HG03108 (cell line): ENCODE results near the gene CRADD.
A peak's percentile ranks its signal among the peaks of the same experiment; 100 is the strongest.

Source experiments
- ATAC-seq: cut with Tn5 transposase; IDR thresholded peaks from one replicate; pipeline ENCODE4 v1.9.1; 2021; ENCODE audit warnings: moderate library complexity; ENCODE audit not compliant: unreplicated experiment

The CRADD gene

GRCh38 chr12:93836620-93837260 is 159.6 kb downstream of the CRADD start:
- ATAC-seq, result no peak

GRCh38 chr12:93838193-93838592 is 161.0 kb downstream of the CRADD start:
- no peak for ATAC-seq

- no peak for ATAC-seq
Observed at GRCh38 chr12:93839064-93839463, 161.9 kb downstream of the CRADD start.

GRCh38 chr12:93841671-93842070 is 164.5 kb downstream of the CRADD start:
- no peak for ATAC-seq

GRCh38 chr12:93844164-93844784 is 167.1 kb downstream of the CRADD start:
- ATAC-seq, result no peak

GRCh38 chr12:93846936-93847516 is 169.9 kb downstream of the CRADD start:
- peak; percentile 11 for ATAC-seq

GRCh38 chr12:93847517-93848474 is 170.6 kb downstream of the CRADD start:
- ATAC-seq, result peak; percentile 82

GRCh38 chr12:93848523-93849101 is 171.4 kb downstream of the CRADD start:
- ATAC-seq, result no peak

- ATAC-seq, result no peak
Observed at GRCh38 chr12:93849946-93850345, 172.8 kb downstream of the CRADD start.

- ATAC-seq, result no peak
Observed at GRCh38 chr12:93850481-93851256, 173.5 kb downstream of the CRADD start.

GRCh38 chr12:93851257-93851671 is 174.1 kb downstream of the CRADD start:
- ATAC-seq, result no peak

- no peak for ATAC-seq
Observed at GRCh38 chr12:93852173-93852591, 175.0 kb downstream of the CRADD start.

GRCh38 chr12:93853698-93854478 is 176.7 kb downstream of the CRADD start:
- no peak for ATAC-seq

- no peak for ATAC-seq
Observed at GRCh38 chr12:93855261-93855660, 178.1 kb downstream of the CRADD start.

GRCh38 chr12:93856611-93857010 is 179.4 kb downstream of the CRADD start:
- no peak for ATAC-seq

- ATAC-seq, result no peak
Observed at GRCh38 chr12:93857279-93857938, 180.2 kb downstream of the CRADD start.

GRCh38 chr12:93857991-93858447 is 180.8 kb downstream of the CRADD start:
- no peak for ATAC-seq

- no peak for ATAC-seq
Observed at GRCh38 chr12:93860668-93861373, 183.6 kb downstream of the CRADD start.
